Left ventricle myocardium inferior (tissue), 1 donor: ENCODE results near the gene SBK1. TPM values are rescaled to one million over a fixed set of nuclear protein-coding genes. Genes with fewer than 3 reads are reported as not detected.
"Not testable (repeated sequence)": the region's sequence is repeated elsewhere in the genome, so short reads cannot be mapped to it uniquely, and the experiment has no call there.

Experiments
- DNase-seq: peaks from one replicate; pipeline ENCODE4 v3.0.0-alpha.2; 2020
- H3K27ac ChIP-seq: fragments of 200-600 bp; replicated peaks from 2 replicates; pipeline ENCODE4 v1.8.0; 2021
- H3K27me3 ChIP-seq: fragments of 200-600 bp; 2 replicates; pipeline ENCODE4 v1.8.0; 2021; ENCODE audit warnings: low read depth
- H3K36me3 ChIP-seq: fragments of 200-600 bp; 2 replicates; pipeline ENCODE4 v1.8.0; 2021
- H3K4me1 ChIP-seq: fragments of 200-600 bp; 2 replicates; pipeline ENCODE4 v1.8.0; 2021
- H3K4me3 ChIP-seq: fragments of 200-600 bp; 2 replicates; pipeline ENCODE4 v1.8.0; 2021; ENCODE audit warnings: mild to moderate bottlenecking, moderate library complexity
- H3K9me3 ChIP-seq: fragments of 200-600 bp; replicated peaks from 2 replicates; pipeline ENCODE4 v1.8.0; 2021
- intact Hi-C: fragments of 100-400 bp; cut with micrococcal nuclease; formaldehyde crosslinking; loops from one replicate; pipeline ENCODE4 v1.11.0; 2022
- long read RNA-seq: library from polyadenylated mRNA; unstranded; transcript quantifications from one replicate; pipeline ENCODE4 v2.0.0, GENCODE V29; 2021
- total RNA-seq: library from RNA; stranded (reverse); fragmentation: NEBNext Ultra II Directional; extraction: Animal tissue kit (Norgen Biotek cat#: 25700); gene quantifications from one replicate; pipeline ENCODE4 v1.2.1, GENCODE V29; 2021
- TF ChIP-seq, protein P1 (sequence below): fragments of 200-600 bp; IDR thresholded peaks from 2 replicates; pipeline ENCODE4 v1.8.0; 2021; ENCODE audit warnings: antibody characterized with exemption, mild to moderate bottlenecking, borderline replicate concordance
- donor health status: DM: no; HTN: yes; CAD: no; lungs with severe emphysema.

Gene SBK1
- 2.3 TPM for total RNA-seq
- long read RNA-seq, partial matches to known transcripts, result 0 of 6 reads
- long read RNA-seq, other reads (novel, unspliced or antisense), result 6 of 6 reads

DNA sequence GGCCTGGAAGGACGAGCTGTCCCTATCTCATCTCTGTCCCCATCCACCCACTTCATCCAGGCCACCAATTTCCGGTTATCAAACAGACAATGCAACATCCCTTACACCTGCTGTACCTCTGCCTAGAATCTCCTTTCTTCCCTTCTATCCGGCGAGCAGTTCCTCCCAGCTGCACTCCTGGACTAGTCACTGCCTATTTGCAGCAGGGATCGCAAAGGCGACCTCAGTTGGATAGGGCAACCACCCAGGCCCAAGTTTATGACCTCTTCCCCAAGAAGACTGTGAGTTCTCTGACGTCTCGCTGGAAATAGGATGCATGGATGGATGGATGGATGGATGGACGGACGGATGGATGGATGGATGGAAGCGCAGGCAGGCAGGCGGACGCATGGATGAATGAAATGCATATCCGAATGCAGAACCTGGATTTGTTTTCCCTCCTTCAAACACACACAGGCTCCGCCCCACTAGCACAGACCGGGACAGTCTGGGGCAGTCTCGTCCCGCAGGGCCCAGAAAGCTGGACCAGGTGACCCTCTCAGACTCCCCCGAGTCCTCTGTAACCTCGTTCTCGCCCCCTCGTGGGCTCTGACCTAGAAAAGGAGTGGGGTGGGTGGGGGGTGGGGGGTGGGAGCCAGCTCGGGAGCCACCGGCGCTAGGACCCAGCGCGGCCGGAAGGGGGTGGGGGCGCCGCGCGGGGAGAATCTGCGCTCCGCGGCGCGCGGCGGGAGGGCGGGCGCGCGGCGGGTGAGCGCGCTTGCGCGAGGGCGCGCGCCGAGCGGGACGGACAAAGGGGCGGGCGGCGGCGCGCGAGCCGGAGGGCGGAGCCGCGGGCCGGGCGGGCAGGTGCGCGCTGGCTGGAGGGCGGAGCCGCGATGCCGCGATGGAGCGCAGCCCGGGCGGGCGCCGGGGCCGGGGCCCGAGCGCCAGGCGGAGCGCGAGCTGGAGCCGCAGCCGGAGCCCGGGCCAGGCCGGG lies at the start of gene SBK1:
TSS of gene SBK1 (plus strand) at position 875 of the 976 bp plus-strand sequence. CDS start 24,867 bp downstream, outside the sequence.
- no peaks in the 10 kb centered on the region for H3K36me3 ChIP-seq
- DNase-seq, result peak; percentile 63
- intact Hi-C loops, result no loop called here
- TF ChIP-seq, protein P1, sequence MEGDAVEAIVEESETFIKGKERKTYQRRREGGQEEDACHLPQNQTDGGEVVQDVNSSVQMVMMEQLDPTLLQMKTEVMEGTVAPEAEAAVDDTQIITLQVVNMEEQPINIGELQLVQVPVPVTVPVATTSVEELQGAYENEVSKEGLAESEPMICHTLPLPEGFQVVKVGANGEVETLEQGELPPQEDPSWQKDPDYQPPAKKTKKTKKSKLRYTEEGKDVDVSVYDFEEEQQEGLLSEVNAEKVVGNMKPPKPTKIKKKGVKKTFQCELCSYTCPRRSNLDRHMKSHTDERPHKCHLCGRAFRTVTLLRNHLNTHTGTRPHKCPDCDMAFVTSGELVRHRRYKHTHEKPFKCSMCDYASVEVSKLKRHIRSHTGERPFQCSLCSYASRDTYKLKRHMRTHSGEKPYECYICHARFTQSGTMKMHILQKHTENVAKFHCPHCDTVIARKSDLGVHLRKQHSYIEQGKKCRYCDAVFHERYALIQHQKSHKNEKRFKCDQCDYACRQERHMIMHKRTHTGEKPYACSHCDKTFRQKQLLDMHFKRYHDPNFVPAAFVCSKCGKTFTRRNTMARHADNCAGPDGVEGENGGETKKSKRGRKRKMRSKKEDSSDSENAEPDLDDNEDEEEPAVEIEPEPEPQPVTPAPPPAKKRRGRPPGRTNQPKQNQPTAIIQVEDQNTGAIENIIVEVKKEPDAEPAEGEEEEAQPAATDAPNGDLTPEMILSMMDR, result no peak
- peak within 1 kb of the TSS; percentile 68 for H3K4me3 ChIP-seq
- H3K27me3 ChIP-seq, result peaks cover 23% of the 10 kb centered on the region
- H3K27ac ChIP-seq, result peak within 1 kb of the TSS; percentile 61
- no peaks in the 10 kb centered on the region for H3K9me3 ChIP-seq
- H3K4me1 ChIP-seq, result peaks cover 17% of the 10 kb centered on the region

- H3K4me3 ChIP-seq, DNase-seq, intact Hi-C loops, H3K27ac ChIP-seq, H3K36me3 ChIP-seq, H3K4me1 ChIP-seq, H3K27me3 ChIP-seq: not testable (repeated sequence)
- H3K9me3 ChIP-seq, result peaks cover 13% of the 10 kb centered on the region
Observed at GRCh38 chr16:28249483-28249882, 42.8 kb upstream of the SBK1 start.

DNA sequence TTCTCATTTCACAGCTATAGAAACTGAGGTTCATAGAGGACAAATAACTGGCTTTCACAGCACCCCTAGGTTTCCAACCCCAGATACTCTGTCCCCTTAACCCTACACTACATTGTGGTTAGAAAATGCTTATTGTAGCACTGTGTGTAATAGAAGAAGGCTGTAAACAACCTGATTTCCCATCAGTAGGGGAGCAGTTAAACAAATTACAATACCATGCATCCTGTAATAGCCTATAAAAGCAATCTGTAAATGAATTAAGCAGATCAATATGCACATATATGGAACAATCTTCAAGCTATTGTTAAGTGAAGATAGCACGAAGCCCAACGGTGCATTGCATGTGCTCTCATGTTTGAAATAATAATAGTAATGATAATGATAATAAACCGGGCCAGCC lies 41.3 kb upstream of the SBK1 start:
- Histone ChIP-seq H3K4me3 (no peak overlapping the region), H3K9me3 (peaks cover 13% of the 10 kb centered on the region), H3K27ac (no peak overlapping the region), H3K27me3 (no peaks in the 10 kb centered on the region), H3K4me1 (no peaks in the 10 kb centered on the region), H3K36me3 (no peaks in the 10 kb centered on the region)
- DNase-seq, result no peak
- TF ChIP-seq, protein P1, result no peak
- intact Hi-C loops, result no loop called here

- Histone ChIP-seq H3K27me3 (peaks cover 16% of the 10 kb centered on the region), H3K27ac (no peak overlapping the region), H3K4me3 (no peak overlapping the region), H3K4me1 (peaks cover 13% of the 10 kb centered on the region), H3K9me3 (peaks cover 13% of the 10 kb centered on the region), H3K36me3 (no peaks in the 10 kb centered on the region)
- intact Hi-C loops, result no loop called here
- DNase-seq, result no peak
- TF ChIP-seq, protein P1, result no peak
Observed at GRCh38 chr16:28254158-28254557, 38.2 kb upstream of the SBK1 start.

DNA sequence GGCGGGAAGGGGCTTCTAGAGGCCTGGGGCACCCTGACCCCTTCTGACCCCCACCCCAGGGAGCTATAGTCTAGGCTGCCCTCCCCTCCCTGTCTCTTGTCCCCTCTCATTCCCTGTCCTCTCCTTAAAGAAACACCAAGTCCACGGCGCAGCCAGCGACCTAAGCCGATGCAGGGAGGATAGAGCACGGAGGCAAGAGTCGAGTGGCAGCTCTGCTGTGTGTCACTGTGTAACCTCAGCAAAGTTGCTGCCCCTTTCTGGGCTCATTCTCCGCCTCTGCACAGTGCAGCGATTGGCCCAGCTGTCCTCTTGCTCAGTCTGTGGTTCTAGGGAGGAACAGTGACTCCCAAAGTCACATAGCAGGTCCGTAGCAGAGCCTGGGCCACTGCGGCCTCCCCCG lies 36.5 kb upstream of the SBK1 start:
- peaks cover 15% of the 10 kb centered on the region for H3K4me1 ChIP-seq
- H3K4me3 ChIP-seq, result no peak overlapping the region
- TF ChIP-seq, protein P1, result no peak
- H3K36me3 ChIP-seq, result no peaks in the 10 kb centered on the region
- no peak for DNase-seq
- intact Hi-C loops, result no loop called here
- peaks cover 13% of the 10 kb centered on the region for H3K9me3 ChIP-seq
- peaks cover 25% of the 10 kb centered on the region for H3K27me3 ChIP-seq
- no peak overlapping the region for H3K27ac ChIP-seq

- Histone ChIP-seq H3K4me3 (no peak overlapping the region), H3K36me3 (no peaks in the 10 kb centered on the region), H3K27ac (no peak overlapping the region), H3K4me1 (peaks cover 16% of the 10 kb centered on the region), H3K27me3 (peaks cover 27% of the 10 kb centered on the region), H3K9me3 (peaks cover 10% of the 10 kb centered on the region)
- TF ChIP-seq, protein P1, result no peak
- intact Hi-C loops, result no loop called here
- no peak for DNase-seq
Observed at GRCh38 chr16:28257256-28257655, 35.1 kb upstream of the SBK1 start.
